BLaER1 (cell line): ENCODE results near the gene CERKL.

Experiments
- H3K27ac ChIP-seq: shearing (Covaris generic); formaldehyde crosslinking; 2 replicates; pipeline ENCODE4 v1.8.1; 2022
- H3K27me3 ChIP-seq: shearing (Covaris generic); formaldehyde crosslinking; 2 replicates; pipeline ENCODE4 v1.8.1; 2022
- H3K36me3 ChIP-seq: shearing (Covaris generic); formaldehyde crosslinking; 2 replicates; pipeline ENCODE4 v1.8.1; 2022
- H3K4me1 ChIP-seq: shearing (Covaris generic); formaldehyde crosslinking; 2 replicates; pipeline ENCODE4 v1.8.1; 2022
- H3K4me2 ChIP-seq: shearing (Covaris generic); formaldehyde crosslinking; 2 replicates; pipeline ENCODE4 v1.8.1; 2022
- H3K4me3 ChIP-seq: shearing (Covaris generic); formaldehyde crosslinking; 2 replicates; pipeline ENCODE4 v1.8.1; 2022
- H3K9ac ChIP-seq: shearing (Covaris generic); formaldehyde crosslinking; 2 replicates; pipeline ENCODE4 v1.8.1; 2022
- H3K9me3 ChIP-seq: shearing (Covaris generic); formaldehyde crosslinking; 2 replicates; pipeline ENCODE4 v1.8.1; 2022
- H4K20me1 ChIP-seq: shearing (Covaris generic); formaldehyde crosslinking; 2 replicates; pipeline ENCODE4 v1.8.1; 2022
- Cebpa-rat ChIP-seq: shearing (Covaris generic); IDR thresholded peaks from 2 replicates; pipeline ENCODE4 v1.8.1; 2022

Gene CERKL

GRCh38 chr2:181581534-181581933 lies 75.4 kb downstream of the CERKL start:
- Histone ChIP-seq H3K4me1 (peaks cover 11% of the 10 kb centered on the region), H3K9ac (no peak overlapping the region), H4K20me1 (no peaks in the 10 kb centered on the region), H3K27ac (no peak overlapping the region), H3K27me3 (no peaks in the 10 kb centered on the region), H3K36me3 (no peaks in the 10 kb centered on the region), H3K9me3 (no peaks in the 10 kb centered on the region), H3K4me2 (no peak overlapping the region), H3K4me3 (no peak overlapping the region)
- TF ChIP-seq Cebpa-rat, result no peak

DNA sequence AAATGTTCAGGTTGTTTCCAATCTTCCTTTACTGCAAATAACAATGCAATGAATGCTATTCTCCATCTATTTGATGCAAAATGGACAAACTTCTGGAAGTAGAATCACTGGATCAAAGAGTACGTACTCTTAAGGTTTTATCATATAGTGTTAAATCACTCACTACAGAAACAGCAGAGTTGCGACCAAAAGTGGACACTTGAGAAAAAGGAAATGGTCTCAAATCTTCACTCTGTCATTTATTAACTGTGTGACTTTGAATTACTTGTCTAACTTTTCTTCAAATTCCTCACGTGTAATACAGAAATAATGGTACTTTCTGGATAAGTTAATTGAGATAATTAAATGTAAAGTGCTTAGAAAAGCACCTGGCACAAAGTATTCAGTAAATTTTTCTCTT lies 78.1 kb downstream of the CERKL start:
- Histone ChIP-seq H3K27ac (no peak overlapping the region), H3K4me3 (no peak overlapping the region), H3K4me2 (no peak overlapping the region), H3K9me3 (no peaks in the 10 kb centered on the region), H4K20me1 (no peaks in the 10 kb centered on the region), H3K9ac (no peak overlapping the region), H3K4me1 (0 out of 2 replicates have a peak, but pooled peaks cover 5% of the 10 kb centered on the region), H3K36me3 (no peaks in the 10 kb centered on the region), H3K27me3 (no peaks in the 10 kb centered on the region)
- TF ChIP-seq Cebpa-rat, result no peak

DNA sequence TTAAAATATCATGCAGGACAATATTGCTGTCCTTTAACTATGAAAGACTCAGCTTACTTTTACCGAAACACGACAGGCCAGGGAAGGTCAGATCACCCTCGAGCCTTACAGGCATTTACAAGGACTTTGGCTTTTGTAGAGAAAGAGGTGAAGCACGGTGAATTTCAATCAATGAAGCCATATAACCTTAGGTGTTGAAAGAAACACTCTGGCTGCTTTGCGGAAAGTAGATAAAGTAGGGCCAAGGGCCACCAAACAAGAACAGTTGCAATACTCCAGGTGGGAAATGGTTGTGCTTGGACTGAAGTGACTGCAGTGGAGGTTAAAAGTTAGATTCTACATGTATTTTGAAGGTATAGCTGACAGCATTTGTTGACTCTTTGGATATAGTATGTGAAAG lies 80.5 kb downstream of the CERKL start:
- H3K36me3 ChIP-seq, result no peaks in the 10 kb centered on the region
- TF ChIP-seq Cebpa-rat, result no peak
- H3K4me1 ChIP-seq, result 0 out of 2 replicates have a peak, but pooled peaks cover 5% of the 10 kb centered on the region
- H3K27ac ChIP-seq, result no peak overlapping the region
- H3K9ac ChIP-seq, result no peak overlapping the region
- no peaks in the 10 kb centered on the region for H3K27me3 ChIP-seq
- no peak overlapping the region for H3K4me2 ChIP-seq
- no peaks in the 10 kb centered on the region for H4K20me1 ChIP-seq
- H3K9me3 ChIP-seq, result no peaks in the 10 kb centered on the region
- H3K4me3 ChIP-seq, result no peak overlapping the region

DNA sequence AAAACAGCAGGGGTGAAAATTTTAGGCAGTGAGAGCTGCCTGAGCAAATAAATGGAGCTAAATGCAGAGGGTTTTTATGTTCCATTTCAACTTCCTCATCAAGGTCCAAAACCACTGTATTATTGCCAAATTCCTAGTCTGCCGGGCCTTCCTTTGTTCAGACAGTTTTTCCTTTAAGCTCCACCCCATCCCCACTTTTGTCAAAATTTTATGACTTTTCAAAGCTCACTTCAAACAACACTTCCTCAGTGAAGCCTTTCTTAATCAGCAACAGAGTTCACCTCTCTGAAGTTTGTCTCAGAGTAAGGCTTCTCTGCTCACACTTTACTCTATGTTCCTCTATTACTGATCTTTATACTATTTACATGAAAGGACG lies 81.3 kb downstream of the CERKL start:
- no peak for TF ChIP-seq Cebpa-rat
- Histone ChIP-seq H3K9me3 (no peaks in the 10 kb centered on the region), H3K27ac (no peak overlapping the region), H4K20me1 (no peaks in the 10 kb centered on the region), H3K4me2 (no peak overlapping the region), H3K4me3 (no peak overlapping the region), H3K4me1 (0 out of 2 replicates have a peak, but pooled peaks cover 5% of the 10 kb centered on the region), H3K9ac (no peak overlapping the region), H3K27me3 (no peaks in the 10 kb centered on the region), H3K36me3 (no peaks in the 10 kb centered on the region)

DNA sequence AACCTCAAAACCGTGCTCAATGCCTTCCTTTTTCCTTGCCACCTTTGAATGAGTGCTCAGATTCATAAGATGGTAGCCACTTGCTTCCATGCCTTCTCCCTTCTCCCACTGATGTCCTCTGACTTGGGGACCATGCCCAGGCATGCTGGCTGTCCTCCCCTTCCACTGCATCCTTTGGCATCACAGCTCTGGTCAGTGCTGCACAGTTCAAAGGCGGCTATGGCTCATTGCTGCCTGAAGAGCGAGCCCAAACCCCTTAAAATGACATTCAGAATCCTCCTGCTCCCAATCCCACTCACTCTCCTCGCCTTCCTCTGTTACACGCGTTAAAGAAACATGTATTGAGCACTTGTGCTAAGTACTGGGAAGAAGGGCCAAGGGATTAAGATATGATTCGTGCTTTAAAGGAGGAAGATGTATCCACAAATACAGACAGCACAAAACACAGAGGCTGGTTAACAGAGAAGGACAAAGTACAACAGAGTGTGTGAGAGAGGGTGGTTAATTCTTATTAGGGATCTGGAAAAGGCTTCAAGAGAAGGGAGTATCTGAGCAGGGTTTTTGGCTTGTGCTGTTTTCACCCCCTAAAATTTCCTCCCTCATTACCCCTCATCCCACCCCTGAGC lies 81.8 kb downstream of the CERKL start:
- no peak for TF ChIP-seq Cebpa-rat
- Histone ChIP-seq H4K20me1 (no peaks in the 10 kb centered on the region), H3K9ac (no peak overlapping the region), H3K4me2 (no peak overlapping the region), H3K9me3 (no peaks in the 10 kb centered on the region), H3K4me1 (0 out of 2 replicates have a peak, but pooled peaks cover 5% of the 10 kb centered on the region), H3K36me3 (no peaks in the 10 kb centered on the region), H3K4me3 (no peak overlapping the region), H3K27me3 (no peaks in the 10 kb centered on the region), H3K27ac (no peak overlapping the region)

GRCh38 chr2:181574321-181574720 lies 82.6 kb downstream of the CERKL start:
- TF ChIP-seq Cebpa-rat, result no peak
- Histone ChIP-seq H3K4me1 (0 out of 2 replicates have a peak, but pooled peaks cover 5% of the 10 kb centered on the region), H3K9ac (no peak overlapping the region), H4K20me1 (no peaks in the 10 kb centered on the region), H3K27ac (no peak overlapping the region), H3K27me3 (no peaks in the 10 kb centered on the region), H3K9me3 (no peaks in the 10 kb centered on the region), H3K4me3 (no peak overlapping the region), H3K4me2 (no peak overlapping the region), H3K36me3 (no peaks in the 10 kb centered on the region)

GRCh38 chr2:181573140-181573736 lies 83.7 kb downstream of the CERKL start:
- no peak overlapping the region for H3K4me2 ChIP-seq
- H3K4me3 ChIP-seq, result no peak overlapping the region
- H4K20me1 ChIP-seq, result no peaks in the 10 kb centered on the region
- no peaks in the 10 kb centered on the region for H3K9me3 ChIP-seq
- no peaks in the 10 kb centered on the region for H3K27me3 ChIP-seq
- H3K27ac ChIP-seq, result no peak overlapping the region
- no peak overlapping the region for H3K9ac ChIP-seq
- no peaks in the 10 kb centered on the region for H3K36me3 ChIP-seq
- no peak for TF ChIP-seq Cebpa-rat
- H3K4me1 ChIP-seq, result 0 out of 2 replicates have a peak, but pooled peaks cover 5% of the 10 kb centered on the region

DNA sequence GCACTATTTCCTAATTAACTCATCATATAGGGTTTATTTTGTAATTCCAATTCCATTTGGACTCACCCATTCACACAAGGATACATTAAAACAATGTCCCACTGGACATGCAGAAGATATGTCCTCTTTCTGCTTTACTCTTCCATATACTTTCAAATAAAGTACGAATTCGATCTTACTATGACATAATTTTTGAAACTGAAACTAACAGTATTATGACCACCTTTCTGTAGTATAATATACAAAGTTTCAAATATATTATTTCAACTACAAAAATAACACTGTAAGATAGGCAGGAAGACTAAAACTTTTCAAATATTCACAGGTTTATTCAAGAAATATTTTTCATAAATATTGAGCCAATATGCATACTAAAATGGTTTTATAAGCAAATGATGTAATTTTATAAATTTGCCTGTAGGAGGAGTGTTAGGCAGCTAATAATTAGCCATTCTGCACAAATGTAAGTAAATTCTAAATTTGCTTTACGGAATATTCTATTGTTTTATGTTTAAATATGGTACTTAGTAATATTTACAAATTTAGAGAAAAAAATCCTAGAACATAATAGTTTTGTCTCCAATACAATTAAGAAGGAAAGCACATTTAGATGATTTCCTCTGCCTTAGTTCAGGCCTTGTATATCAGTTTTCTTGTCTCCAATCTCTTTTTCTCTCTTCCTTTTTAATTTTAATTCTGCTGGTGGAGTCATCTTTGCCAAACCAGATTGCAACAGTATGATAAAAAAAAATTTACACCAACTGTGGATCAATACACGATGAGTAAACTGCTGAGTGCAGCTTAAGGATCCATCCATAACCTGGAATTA lies 85.9 kb downstream of the CERKL start:
- no peak for TF ChIP-seq Cebpa-rat
- Histone ChIP-seq H3K4me2 (no peak overlapping the region), H3K4me1 (0 out of 2 replicates have a peak, but pooled peaks cover 5% of the 10 kb centered on the region), H3K36me3 (no peaks in the 10 kb centered on the region), H3K27ac (no peak overlapping the region), H3K4me3 (no peak overlapping the region), H3K9ac (no peak overlapping the region), H3K9me3 (no peaks in the 10 kb centered on the region), H4K20me1 (no peaks in the 10 kb centered on the region), H3K27me3 (no peaks in the 10 kb centered on the region)

GRCh38 chr2:181570059-181570458 lies 86.8 kb downstream of the CERKL start:
- Histone ChIP-seq H3K4me3 (no peak overlapping the region), H3K9me3 (no peaks in the 10 kb centered on the region), H3K27ac (no peak overlapping the region), H3K4me1 (0 out of 2 replicates have a peak, but pooled peaks cover 5% of the 10 kb centered on the region), H4K20me1 (no peaks in the 10 kb centered on the region), H3K27me3 (no peaks in the 10 kb centered on the region), H3K36me3 (no peaks in the 10 kb centered on the region), H3K4me2 (no peak overlapping the region), H3K9ac (no peak overlapping the region)
- no peak for TF ChIP-seq Cebpa-rat
